NCI-H187 (cell line): ENCODE measurements around the gene L2HGDH.
A peak's percentile ranks its signal among the peaks of the same experiment; 100 is the strongest.

Source experiments
- DNase-seq, 2 experiments: peaks; one replicate each; lab custom pipeline; 2025; lab: John Stamatoyannopoulos, UW

L2HGDH gene

GRCh38 chr14:50288146-50288545 lies 23.9 kb downstream of the L2HGDH start:
- DNase-seq: no peak

- DNase-seq: no peak
These were observed 26.2 kb downstream of the L2HGDH start for GRCh38 chr14:50285861-50286260.

GRCh38 chr14:50272498-50272897 lies 39.5 kb downstream of the L2HGDH start:
- DNase-seq: no peak

GRCh38 chr14:50270932-50271331 lies 41.1 kb downstream of the L2HGDH start:
- no peak for DNase-seq

- no peak for DNase-seq
These were observed 47.0 kb downstream of the L2HGDH start for GRCh38 chr14:50265029-50265428.

DNA sequence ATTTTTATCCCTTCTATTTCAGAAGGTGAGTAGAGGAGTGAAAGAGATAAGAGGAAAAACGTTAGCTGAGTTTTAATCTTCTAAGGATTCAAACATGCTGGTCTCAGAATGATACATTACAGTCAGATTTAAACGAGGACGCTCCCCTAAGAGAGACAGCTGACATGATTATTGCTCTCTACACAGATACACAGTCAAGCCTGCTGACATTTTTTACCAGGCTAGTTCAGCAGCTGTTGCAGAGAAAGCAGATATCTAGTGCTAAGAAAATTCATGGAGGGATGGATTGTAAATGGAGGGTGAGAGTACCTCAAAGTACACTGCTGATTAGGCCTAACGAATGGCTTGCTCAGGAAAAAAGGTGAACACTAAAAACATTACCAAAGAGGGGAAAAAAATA lies 48.7 kb downstream of the L2HGDH start:
- no peak for DNase-seq

GRCh38 chr14:50262865-50263264 lies 49.2 kb downstream of the L2HGDH start:
- DNase-seq: no peak

- no peak for DNase-seq
These were observed 51.5 kb downstream of the L2HGDH start for GRCh38 chr14:50260511-50260910.

DNA sequence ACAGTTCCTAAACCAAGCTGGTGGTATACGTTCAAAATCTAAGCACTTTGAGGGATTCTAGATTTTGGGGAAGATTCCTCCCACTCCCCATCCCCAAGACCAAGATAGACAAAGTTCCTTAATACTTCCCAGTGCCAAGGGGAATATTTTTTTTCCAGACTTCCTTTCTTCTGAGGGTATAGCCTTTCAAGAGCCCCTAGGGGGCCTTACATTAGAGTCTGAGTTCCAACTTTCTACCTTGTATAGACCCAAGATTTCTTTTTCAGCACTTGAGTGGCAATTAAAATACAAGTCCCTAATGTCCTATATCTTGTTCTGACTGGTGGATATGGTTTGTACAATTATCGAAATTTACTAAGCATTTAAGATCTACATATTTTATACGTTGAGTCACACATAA lies 52.0 kb downstream of the L2HGDH start:
- DNase-seq: no peak

- no peak for DNase-seq
These were observed 54.3 kb downstream of the L2HGDH start for GRCh38 chr14:50257732-50258131.

GRCh38 chr14:50254248-50254647 lies 57.8 kb downstream of the L2HGDH start:
- no peak for DNase-seq

- no peak for DNase-seq
These were observed 62.8 kb downstream of the L2HGDH start for GRCh38 chr14:50249136-50249775.

GRCh38 chr14:50247245-50247644 lies 64.8 kb downstream of the L2HGDH start:
- DNase-seq: no peak

- no peak for DNase-seq
These were observed 69.3 kb downstream of the L2HGDH start for GRCh38 chr14:50242566-50243310.

- no peak for DNase-seq
These were observed 69.9 kb downstream of the L2HGDH start for GRCh38 chr14:50242096-50242495.

DNA sequence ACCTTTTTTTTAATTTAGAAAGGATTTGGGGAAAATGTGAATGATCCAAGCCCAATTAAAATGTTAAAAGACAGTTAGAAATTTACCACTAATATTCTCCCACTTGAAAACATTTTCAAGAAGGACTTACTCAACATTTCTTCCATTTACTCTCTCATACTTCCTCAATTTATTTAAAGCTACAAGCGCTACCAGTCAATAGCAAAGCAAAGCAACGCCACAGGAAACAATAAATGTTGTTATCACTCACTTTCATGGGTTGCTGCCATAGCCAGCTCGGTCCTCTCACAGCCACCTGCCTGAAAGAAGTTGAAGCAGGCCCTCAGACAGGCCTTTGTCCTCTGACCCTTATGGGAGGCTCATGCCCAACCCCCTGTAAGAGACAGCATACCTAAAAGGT lies 74.6 kb downstream of the L2HGDH start:
- DNase-seq: no peak

DNA sequence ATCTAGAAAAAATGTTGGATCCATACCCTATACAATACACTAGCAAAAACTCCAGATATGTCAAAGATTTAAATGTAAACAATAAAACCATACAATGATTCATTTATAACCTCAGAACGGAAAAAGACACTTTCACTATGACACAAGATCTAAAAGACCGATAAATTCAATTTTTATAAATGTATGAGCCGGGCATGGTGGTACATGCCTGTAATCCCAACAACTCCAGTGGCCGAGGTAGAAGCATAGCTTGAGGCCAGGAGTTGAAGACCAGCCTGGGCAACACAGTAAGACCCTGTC lies 78.1 kb downstream of the L2HGDH start:
- DNase-seq: no peak

GRCh38 chr14:50233166-50233950 lies 78.7 kb downstream of the L2HGDH start:
- DNase-seq: no peak

DNA sequence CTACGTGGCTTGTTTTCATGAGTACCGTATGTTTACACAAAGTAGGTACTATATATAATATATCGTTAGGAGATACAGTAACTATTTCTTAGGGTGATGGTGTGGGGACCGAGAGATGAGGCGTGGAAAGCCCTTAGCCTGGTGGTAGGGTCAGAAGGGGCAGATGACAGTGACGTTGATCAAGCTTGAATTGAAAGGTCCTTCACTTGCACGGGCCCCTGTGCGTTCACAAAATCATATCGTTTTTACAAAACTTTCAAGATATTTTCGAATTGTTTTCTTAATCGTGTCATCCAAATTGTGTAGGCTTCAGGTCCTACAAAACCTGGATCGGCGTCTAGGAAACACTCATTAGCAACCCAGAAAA lies 79.8 kb downstream of the L2HGDH start:
- DNase-seq: no peak

DNA sequence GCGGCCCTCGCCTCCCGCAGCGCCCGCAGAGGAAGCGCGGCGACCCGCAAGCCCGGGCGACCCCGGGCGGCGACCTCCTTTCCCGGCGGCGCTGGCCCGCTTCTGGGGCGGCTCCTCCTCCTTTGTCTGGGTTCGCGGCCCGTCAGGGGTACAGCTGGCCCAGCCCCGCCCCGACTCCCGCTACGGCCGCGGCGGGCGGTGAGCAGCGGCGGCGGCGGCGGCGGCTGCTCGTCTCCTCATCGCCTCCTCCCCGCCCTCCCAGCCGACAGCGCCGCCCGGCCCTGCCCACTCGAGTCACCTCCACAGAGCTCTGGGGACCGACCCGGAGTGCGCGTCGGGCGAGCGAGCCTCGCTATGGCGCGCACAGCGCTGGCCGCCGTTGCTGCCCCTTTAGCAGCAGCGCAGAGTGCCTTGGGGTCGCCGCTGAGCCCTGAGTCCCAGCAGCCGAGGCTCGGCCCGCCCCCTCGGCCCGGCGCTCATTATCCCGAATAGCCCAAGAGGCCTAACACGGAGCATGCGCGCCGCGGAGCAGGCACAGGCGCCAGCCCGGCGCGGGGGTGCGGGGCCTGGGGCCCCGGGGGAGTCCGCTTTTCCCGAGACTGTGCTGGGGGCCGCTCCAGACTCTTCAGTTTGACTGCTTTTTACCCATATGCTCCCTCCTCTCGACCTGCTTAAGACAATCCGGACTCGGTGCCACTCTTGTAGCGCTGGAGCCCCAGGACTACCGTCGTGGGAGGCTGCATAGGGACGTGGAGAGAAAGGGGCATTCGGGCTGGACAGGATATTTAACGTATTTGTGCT lies 80.4 kb downstream of the L2HGDH start, which contains the start of gene SOS2:
Gene SOS2, minus strand, starts transcription at position 104 of the 801 bp plus-strand sequence. CDS start 295 bp downstream, outside the sequence.
- peak; percentile 89 to 90 for DNase-seq

DNA sequence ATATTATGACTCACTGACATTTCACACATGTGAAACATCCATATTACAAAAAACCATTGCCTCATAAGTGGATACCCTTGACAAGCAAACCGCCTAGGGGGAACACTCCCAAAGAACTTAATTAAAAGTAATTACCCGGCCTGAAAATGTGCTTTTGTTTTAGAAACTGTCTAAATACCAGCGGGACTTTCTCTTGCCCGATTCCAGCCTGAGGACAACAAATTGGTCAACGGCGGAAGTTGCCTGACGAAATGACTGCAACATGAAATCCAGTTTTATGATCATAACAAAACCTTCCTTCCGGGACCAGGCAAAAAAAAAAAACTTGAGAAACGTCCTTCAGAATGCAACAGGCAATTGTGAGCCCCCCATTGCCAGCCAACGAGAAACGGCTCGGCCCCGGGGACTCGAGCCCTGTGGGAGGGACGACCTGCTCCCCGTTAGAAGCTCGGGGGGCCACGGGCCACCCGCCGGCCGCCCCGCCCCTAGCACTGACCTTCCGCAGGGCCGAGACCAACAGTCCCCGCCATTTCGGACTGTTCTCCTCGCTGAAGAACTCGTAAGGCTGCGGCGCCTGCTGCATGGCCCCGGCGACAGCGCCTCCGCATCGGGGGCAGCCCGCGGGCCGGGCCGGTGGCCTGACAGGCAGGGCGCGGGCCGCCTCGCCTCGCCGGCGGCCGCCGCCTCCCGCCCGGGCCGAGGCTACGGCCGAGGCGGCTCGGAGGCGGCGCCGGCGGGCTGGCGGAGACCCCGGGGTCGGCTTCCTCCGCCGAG lies 81.1 kb downstream of the L2HGDH start:
- no peak for DNase-seq

- DNase-seq: no peak
These were observed 81.7 kb downstream of the L2HGDH start for GRCh38 chr14:50230401-50230700.
